Esophagus muscularis mucosa (tissue), 4 donors: ENCODE data around the gene TRIP13. TPM values are rescaled to one million over a fixed set of nuclear protein-coding genes. Genes with fewer than 3 reads are reported as not detected.
"Not testable (repeated sequence)": the region's sequence is repeated elsewhere in the genome, so short reads cannot be mapped to it uniquely, and the experiment has no call there.

Source experiments
- DNase-seq: peaks from one replicate; pipeline ENCODE4 v3.0.0-alpha.2; 2017; ENCODE audit errors: extremely low spot score
- H3K27ac ChIP-seq, 4 donors: fragments of 200-600 bp; sonication (generic); replicated peaks in 1 of 4; 1 replicate in 3 of 4; 2 replicates in 1 of 4; pipeline ENCODE4 v1.5.1; 2016 to 2019; ENCODE audit warnings: mild to moderate bottlenecking in 1 of 4
- H3K27me3 ChIP-seq, 4 donors: fragments of 200-600 bp; sonication (generic); one replicate each; pipeline versions ENCODE4 v1.5.1 to v1.6.0; 2016 to 2019
- H3K36me3 ChIP-seq, 4 donors: fragments of 200-600 bp; sonication (generic); one replicate each; pipeline ENCODE4 v1.5.1; 2016 to 2019
- H3K4me1 ChIP-seq, 4 donors: fragments of 200-600 bp; sonication (generic); one replicate each; pipeline ENCODE4 v1.5.1; 2016 to 2019
- H3K4me3 ChIP-seq, 4 donors: fragments of 200-600 bp; sonication (generic); 1 replicate in 2 of 4; 2 replicates in 2 of 4; pipeline ENCODE4 v1.5.1; 2016 to 2019; ENCODE audit warnings: mild to moderate bottlenecking in 4 of 4, moderate library complexity in 1 of 4
- H3K9me3 ChIP-seq, 4 donors: fragments of 200-600 bp; sonication (generic); 1 replicate in 3 of 4; 2 replicates in 1 of 4; pipeline ENCODE4 v1.5.1; 2016 to 2019
- EP300 ChIP-seq: sonication (generic); formaldehyde crosslinking; IDR thresholded peaks from one replicate; pipeline ENCODE4 v1.6.1; 2017; ENCODE audit warnings: antibody characterized with exemption
- POLR2A ChIP-seq: fragments of 450-650 bp; IDR thresholded peaks from one replicate; pipeline ENCODE4 v1.6.1; 2017; ENCODE audit warnings: antibody characterized with exemption, moderate library complexity, mild to moderate bottlenecking, low read depth
- POLR2AphosphoS5 ChIP-seq, 2 donors: sonication (generic); formaldehyde crosslinking; IDR thresholded peaks; one replicate each; pipeline ENCODE4 v1.6.1; 2017; ENCODE audit warnings: antibody characterized with exemption in 2 of 2
- WGBS: methylation state at CpG from one replicate; pipeline ENCODE4 v1.1.5; 2018; 5-methylcytosine and 5-hydroxymethylcytosine counted together
- intact Hi-C: fragments of 100-400 bp; cut with DNase I; formaldehyde crosslinking; loops from one replicate; pipeline ENCODE4 v1.15.1; 2023
- total RNA-seq, 4 donors: library from RNA; depleted of rRNA; stranded (reverse); fragments of >200 nt; gene quantifications; one replicate each; pipeline versions ENCODE4 v1.1.0 to v1.2.1, GENCODE V29; 2016
- TF ChIP-seq, protein P1 (sequence below), 3 experiments: fragments of 200-600 bp in 2 of 3; fragments of 450-650 bp in 1 of 3; sonication (generic) in 2 of 3; IDR thresholded peaks; one replicate each; pipeline ENCODE4 v1.5.1; 2017 to 2019; ENCODE audit warnings: antibody characterized with exemption in 3 of 3, mild to moderate bottlenecking in 2 of 3, moderate library complexity in 1 of 3

The TRIP13 gene
- total RNA-seq, 4 donors from 2014 or later: 0.65 to 0.92 (median 0.66) TPM; not detected in 1

DNA sequence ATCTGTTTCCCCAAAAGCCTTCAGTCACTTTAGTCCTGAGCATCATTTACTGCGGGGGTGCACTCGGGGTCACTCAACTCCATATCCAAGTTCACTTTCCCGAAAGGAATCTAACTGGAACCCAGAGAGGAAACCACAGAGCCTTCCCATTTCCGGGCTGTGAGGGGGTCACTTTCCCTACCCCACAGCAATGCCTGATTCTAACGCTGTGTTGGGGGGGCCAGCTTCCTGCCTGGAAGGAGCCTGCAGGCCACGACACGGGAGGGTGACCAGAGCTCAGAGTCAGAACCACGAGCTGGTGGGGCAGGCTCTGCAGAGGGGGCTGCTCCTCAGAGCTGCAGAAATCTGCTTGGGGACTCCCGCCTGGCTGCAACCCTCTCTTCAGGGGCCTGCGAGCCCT, 20.4 kb upstream of the TRIP13 start:
- no peak for DNase-seq
- Histone ChIP-seq H3K9me3 (no peaks in the 10 kb centered on the region), H3K27ac (no peak overlapping the region), H3K27me3 (no peaks in the 10 kb centered on the region), H3K4me1 (no peaks in the 10 kb centered on the region), H3K36me3 (peaks cover 73 to 100% (median 96%) of the 10 kb centered on the region in 4 donors), H3K4me3 (no peak overlapping the region)
- WGBS: 84% methylated on average over 7 of the region's 10 CpGs
- intact Hi-C loops: no loop called here
- TF ChIP-seq EP300: no peak
- TF ChIP-seq POLR2A: no peak
- TF ChIP-seq, protein P1, sequence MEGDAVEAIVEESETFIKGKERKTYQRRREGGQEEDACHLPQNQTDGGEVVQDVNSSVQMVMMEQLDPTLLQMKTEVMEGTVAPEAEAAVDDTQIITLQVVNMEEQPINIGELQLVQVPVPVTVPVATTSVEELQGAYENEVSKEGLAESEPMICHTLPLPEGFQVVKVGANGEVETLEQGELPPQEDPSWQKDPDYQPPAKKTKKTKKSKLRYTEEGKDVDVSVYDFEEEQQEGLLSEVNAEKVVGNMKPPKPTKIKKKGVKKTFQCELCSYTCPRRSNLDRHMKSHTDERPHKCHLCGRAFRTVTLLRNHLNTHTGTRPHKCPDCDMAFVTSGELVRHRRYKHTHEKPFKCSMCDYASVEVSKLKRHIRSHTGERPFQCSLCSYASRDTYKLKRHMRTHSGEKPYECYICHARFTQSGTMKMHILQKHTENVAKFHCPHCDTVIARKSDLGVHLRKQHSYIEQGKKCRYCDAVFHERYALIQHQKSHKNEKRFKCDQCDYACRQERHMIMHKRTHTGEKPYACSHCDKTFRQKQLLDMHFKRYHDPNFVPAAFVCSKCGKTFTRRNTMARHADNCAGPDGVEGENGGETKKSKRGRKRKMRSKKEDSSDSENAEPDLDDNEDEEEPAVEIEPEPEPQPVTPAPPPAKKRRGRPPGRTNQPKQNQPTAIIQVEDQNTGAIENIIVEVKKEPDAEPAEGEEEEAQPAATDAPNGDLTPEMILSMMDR (IDR thresholded peaks at IDR 0.05): no peak
- TF ChIP-seq POLR2AphosphoS5 (IDR thresholded peaks at IDR 0.05): no peak

GRCh38 chr5:873328-873727, 19.4 kb upstream of the TRIP13 start:
- TF ChIP-seq POLR2AphosphoS5 (IDR thresholded peaks at IDR 0.05) (no peak), EP300 (no peak), POLR2A (no peak)
- TF ChIP-seq, protein P1 (IDR thresholded peaks at IDR 0.05): no peak
- Histone ChIP-seq H3K4me3 (no peak overlapping the region), H3K4me1 (no peaks in the 10 kb centered on the region), H3K27ac (no peak overlapping the region), H3K36me3 (peaks cover 77 to 100% (median 96%) of the 10 kb centered on the region in 4 donors), H3K9me3 (no peaks in the 10 kb centered on the region), H3K27me3 (no peaks in the 10 kb centered on the region)
- intact Hi-C loops: no loop called here
- no peak for DNase-seq
- 85% methylated on average over 8 of the region's 8 CpGs for WGBS

DNA sequence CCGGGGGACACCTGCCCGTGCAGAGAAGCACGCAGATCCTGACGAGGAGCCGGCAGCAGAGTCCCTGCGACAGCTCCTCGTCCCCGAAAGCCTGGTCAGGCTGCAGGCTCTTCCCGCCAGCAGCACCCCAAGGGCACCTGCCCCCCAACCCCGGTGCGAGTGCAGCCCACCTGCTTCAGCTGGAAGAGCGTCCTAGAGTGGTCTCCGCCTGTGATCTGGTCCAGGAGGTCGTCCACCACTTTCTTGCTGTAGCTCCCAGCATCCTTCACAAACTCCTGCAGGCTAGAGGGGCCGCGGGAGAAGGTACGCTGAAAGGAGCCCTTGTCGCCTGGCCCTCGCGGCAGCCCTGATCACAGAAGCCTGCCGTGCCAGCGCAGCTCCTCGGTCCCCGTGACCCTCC, 16.8 kb upstream of the TRIP13 start:
- intact Hi-C loops: no loop called here
- Histone ChIP-seq H3K36me3 (peaks cover 56 to 82% (median 77%) of the 10 kb centered on the region in 4 donors), H3K4me3 (no peak overlapping the region), H3K4me1 (no peaks in the 10 kb centered on the region), H3K27ac (no peak overlapping the region), H3K27me3 (no peaks in the 10 kb centered on the region), H3K9me3 (no peaks in the 10 kb centered on the region)
- 93% methylated on average over 18 of the region's 24 CpGs for WGBS
- DNase-seq: no peak
- no peak for TF ChIP-seq POLR2AphosphoS5 (IDR thresholded peaks at IDR 0.05)

DNA sequence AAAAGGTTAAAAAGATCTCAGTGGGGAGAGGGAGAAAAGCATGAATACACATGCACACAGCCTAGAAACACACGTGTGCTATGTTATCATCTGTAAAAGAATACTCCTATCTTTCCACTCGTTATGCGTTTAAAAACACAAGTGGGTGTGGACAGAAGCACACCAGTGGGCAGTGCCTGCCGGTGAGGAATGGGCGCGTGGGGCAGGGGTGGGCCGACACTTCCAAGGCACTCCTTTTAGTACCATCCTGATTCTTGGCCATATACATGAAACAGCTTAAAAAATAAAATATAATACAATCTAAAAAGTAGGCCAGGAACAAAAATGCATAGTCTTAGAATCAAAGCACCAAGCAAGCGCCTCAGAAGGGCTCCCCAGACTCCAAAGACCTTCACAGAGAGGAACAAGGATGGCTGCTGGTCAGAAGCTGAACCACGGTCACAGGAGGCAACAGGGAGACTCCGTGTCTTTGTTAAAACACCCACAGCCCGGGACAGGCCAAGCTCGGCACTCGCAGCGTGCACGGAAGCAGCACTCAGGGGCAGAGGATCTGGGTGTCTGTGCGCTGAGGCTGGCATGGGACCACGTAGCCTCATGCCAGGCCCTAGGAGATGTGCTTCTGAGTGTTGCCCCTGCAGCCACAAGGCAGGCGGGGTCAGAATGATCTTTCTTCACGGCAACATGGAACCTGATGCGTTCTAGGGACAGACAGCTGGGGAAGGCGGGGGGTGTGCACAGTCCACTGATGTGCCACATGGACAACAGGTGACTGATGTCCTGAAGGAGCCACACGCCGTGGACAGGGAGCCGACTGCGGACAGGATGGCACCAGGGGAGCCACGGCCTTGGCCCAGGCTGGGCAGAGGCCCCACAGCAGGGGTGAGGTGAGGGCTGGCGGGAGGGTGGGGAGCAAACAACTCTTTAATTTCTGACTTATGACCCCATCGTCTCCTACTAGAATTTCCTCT, 16.0 kb upstream of the TRIP13 start:
- H3K4me3 ChIP-seq: no peak overlapping the region
- no peak overlapping the region for H3K27ac ChIP-seq
- H3K4me1 ChIP-seq: no peaks in the 10 kb centered on the region
- TF ChIP-seq EP300 (no peak), POLR2A (no peak), POLR2AphosphoS5 (IDR thresholded peaks at IDR 0.05) (no peak)
- TF ChIP-seq, protein P1 (IDR thresholded peaks at IDR 0.05): no peak
- no peak for DNase-seq
- H3K9me3 ChIP-seq: no peaks in the 10 kb centered on the region
- intact Hi-C loops: no loop called here
- H3K36me3 ChIP-seq: peaks cover 56 to 82% (median 78%) of the 10 kb centered on the region in 4 donors
- H3K27me3 ChIP-seq: no peaks in the 10 kb centered on the region
- 93% methylated on average over 24 of the region's 28 CpGs for WGBS

DNA sequence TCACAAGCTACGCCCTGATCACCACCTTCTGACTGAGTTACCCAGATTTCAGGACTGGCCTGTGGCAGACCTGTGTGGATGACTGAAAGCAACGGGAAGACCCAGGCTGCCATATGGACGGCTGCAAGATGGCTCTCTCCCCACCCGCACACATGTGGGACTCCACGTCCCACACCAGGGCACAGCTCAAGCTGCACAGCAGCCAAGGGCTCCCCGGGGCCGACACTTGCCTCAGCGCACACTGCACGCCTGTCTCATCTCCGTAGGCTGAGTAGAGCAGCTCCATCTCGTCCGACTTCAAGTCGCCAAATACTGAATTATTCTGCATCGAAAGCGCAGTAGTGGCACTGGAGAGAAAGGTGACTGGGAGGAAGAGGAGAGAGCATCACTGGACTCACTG, 14.6 kb upstream of the TRIP13 start:
- Histone ChIP-seq H3K27ac (no peak overlapping the region), H3K36me3 (peaks cover 59 to 82% (median 79%) of the 10 kb centered on the region in 4 donors), H3K4me1 (no peaks in the 10 kb centered on the region), H3K9me3 (no peaks in the 10 kb centered on the region), H3K27me3 (no peaks in the 10 kb centered on the region), H3K4me3 (no peak overlapping the region)
- TF ChIP-seq POLR2A: no peak
- no peak for DNase-seq
- intact Hi-C loops: no loop called here
- 92% methylated on average over 15 of the region's 15 CpGs for WGBS

DNA sequence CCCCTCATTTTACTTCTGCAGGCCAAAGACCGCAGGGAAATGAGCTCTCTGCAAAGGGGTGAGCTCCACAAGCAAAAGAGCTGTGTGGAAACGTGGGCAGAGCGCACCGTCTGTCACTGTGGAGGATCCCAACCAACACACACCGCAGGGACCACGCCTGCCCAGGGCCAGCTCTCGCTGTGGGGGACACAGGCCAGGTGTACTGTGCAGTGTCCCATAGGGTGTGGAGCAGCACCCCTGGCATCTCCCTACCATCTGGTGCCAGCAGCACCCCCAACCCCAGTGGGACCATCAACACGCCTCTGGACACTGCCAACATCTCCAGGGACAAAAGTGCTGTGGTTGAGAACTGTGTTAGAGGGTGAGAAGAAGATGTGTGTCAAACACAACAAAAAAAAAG, 14.0 kb upstream of the TRIP13 start:
- H3K4me3 ChIP-seq, H3K9me3 ChIP-seq, intact Hi-C loops, H3K27ac ChIP-seq, DNase-seq, H3K4me1 ChIP-seq, H3K27me3 ChIP-seq: not testable (repeated sequence)
- peaks cover 61 to 82% (median 80%) of the 10 kb centered on the region in 4 donors for H3K36me3 ChIP-seq
- WGBS: no CpG with 5 or more reads among the region's 8 CpGs
